Activated CD4-positive, alpha-beta T cell treated with anti-CD3 and anti-CD28 coated beads, Interleukin-10, Interleukin-2, amounts not matched to agents 100 ng/mL and 50 ng/mL, durations not matched to agents 16 hours and 8 hours (primary cell): Measurements from ENCODE around the gene PNO1.
"Not testable (repeated sequence)": the region's sequence is repeated elsewhere in the genome, so short reads cannot be mapped to it uniquely, and the experiment has no call there.

Experiments
- DNase-seq: peaks from one replicate; pipeline ENCODE4 v3.0.0-alpha.2; 2020

PNO1 gene

GRCh38 chr2:68158134-68158447 is 403 bp downstream of the PNO1 start:
- no peak for DNase-seq

- DNase-seq = no peak
These were observed 6.0 kb downstream of the PNO1 start for GRCh38 chr2:68163641-68164040.

- DNase-seq = no peak
These were observed 9.5 kb downstream of the PNO1 start for GRCh38 chr2:68167186-68167585.

- DNase-seq = no peak
These were observed 11.6 kb downstream of the PNO1 start for GRCh38 chr2:68169308-68169707.

GRCh38 chr2:68171146-68171545 is 13.5 kb downstream of the PNO1 start:
- DNase-seq = no peak

GRCh38 chr2:68171684-68172083 is 14.0 kb downstream of the PNO1 start:
- no peak for DNase-seq

GRCh38 chr2:68172521-68172920 is 14.8 kb downstream of the PNO1 start:
- no peak for DNase-seq

GRCh38 chr2:68172990-68173700 is 15.5 kb downstream of the PNO1 start:
- no peak for DNase-seq

GRCh38 chr2:68175210-68175609 is 17.5 kb downstream of the PNO1 start:
- DNase-seq = not testable (repeated sequence)

- no peak for DNase-seq
These were observed 19.0 kb downstream of the PNO1 start for GRCh38 chr2:68176657-68177056.

GRCh38 chr2:68177541-68177940 is 19.9 kb downstream of the PNO1 start:
- DNase-seq = no peak

- DNase-seq = no peak
These were observed 20.7 kb downstream of the PNO1 start for GRCh38 chr2:68178432-68178831.

GRCh38 chr2:68178954-68179627 is 21.4 kb downstream of the PNO1 start:
- DNase-seq = no peak

GRCh38 chr2:68182902-68183301 is 25.2 kb downstream of the PNO1 start:
- DNase-seq = no peak

GRCh38 chr2:68185541-68186164 is 28.0 kb downstream of the PNO1 start:
- DNase-seq = peak; percentile 65

- no peak for DNase-seq
These were observed 29.6 kb downstream of the PNO1 start for GRCh38 chr2:68187329-68187728.

- DNase-seq = no peak
These were observed 31.1 kb downstream of the PNO1 start for GRCh38 chr2:68188831-68189230.

- DNase-seq = no peak
These were observed 32.5 kb downstream of the PNO1 start for GRCh38 chr2:68189991-68190784.

GRCh38 chr2:68190991-68191731 is 33.5 kb downstream of the PNO1 start:
- peak; percentile 36 for DNase-seq

GRCh38 chr2:68193144-68193543 is 35.5 kb downstream of the PNO1 start:
- no peak for DNase-seq

GRCh38 chr2:68193787-68194372 is 36.2 kb downstream of the PNO1 start:
- DNase-seq = no peak

- DNase-seq = no peak
These were observed 37.4 kb downstream of the PNO1 start for GRCh38 chr2:68195096-68195495.
